Trophoblast cell (in vitro differentiated cells and primary cell): ENCODE measurements around the gene ESX1.
A peak's percentile ranks its signal among the peaks of the same experiment; 100 is the strongest.

ENCODE experiments used
- DNase-seq, 2 donors: peaks; one replicate each; pipeline ENCODE4 v3.0.0-alpha.2; 2016
- H2AFZ ChIP-seq: 2 replicates; pipeline ENCODE4 v1.6.1; 2013; ENCODE audit warnings: low read length, moderate library complexity, mild to moderate bottlenecking; ENCODE audit not compliant: insufficient read depth, poor library complexity
- H2AK5ac ChIP-seq: 2 replicates; pipeline ENCODE4 v1.6.1; 2013; ENCODE audit warnings: mild to moderate bottlenecking, low read length
- H2BK120ac ChIP-seq: 2 replicates; pipeline ENCODE4 v1.6.1; 2013; ENCODE audit warnings: low read length, mild to moderate bottlenecking, moderate library complexity; ENCODE audit not compliant: insufficient read depth, poor library complexity
- H2BK12ac ChIP-seq: 2 replicates; pipeline ENCODE4 v1.6.1; 2013; ENCODE audit warnings: mild to moderate bottlenecking, low read length, moderate library complexity
- H2BK5ac ChIP-seq: 2 replicates; pipeline ENCODE4 v1.6.1; 2013; ENCODE audit warnings: low read length, low read depth, moderate library complexity, mild to moderate bottlenecking; ENCODE audit not compliant: poor library complexity
- H3K14ac ChIP-seq: 2 replicates; pipeline ENCODE4 v1.6.1; 2013; ENCODE audit warnings: mild to moderate bottlenecking, low read length
- H3K18ac ChIP-seq: 2 replicates; pipeline ENCODE4 v1.6.1; 2013; ENCODE audit warnings: mild to moderate bottlenecking, low read length
- H3K23ac ChIP-seq: 2 replicates; pipeline ENCODE4 v1.6.1; 2013; ENCODE audit warnings: low read length
- H3K27ac ChIP-seq: 2 replicates; pipeline ENCODE4 v1.5.1; 2013; ENCODE audit warnings: low read depth, mild to moderate bottlenecking, inconsistent platforms, low read length, moderate library complexity
- H3K27me3 ChIP-seq: 2 replicates; pipeline ENCODE4 v1.6.1; 2013; ENCODE audit warnings: inconsistent platforms, mild to moderate bottlenecking, low read length, moderate library complexity; ENCODE audit not compliant: insufficient read depth
- H3K36me3 ChIP-seq, 2 experiments: 1 replicate in 1 of 2; 2 replicates in 1 of 2; pipeline ENCODE4 v1.6.1; 2013; ENCODE audit warnings: low read length in 2 of 2, mild to moderate bottlenecking in 2 of 2, moderate library complexity in 1 of 2; ENCODE audit not compliant: insufficient read depth in 2 of 2, control insufficient read depth in 1 of 2
- H3K4ac ChIP-seq: 2 replicates; pipeline ENCODE4 v1.6.1; 2013; ENCODE audit warnings: low read depth, mild to moderate bottlenecking, low read length, moderate library complexity
- H3K4me1 ChIP-seq, 2 experiments: 1 replicate in 1 of 2; 2 replicates in 1 of 2; pipeline ENCODE4 v1.6.1; 2013; ENCODE audit warnings: low read length in 2 of 2, mild to moderate bottlenecking in 2 of 2, moderate library complexity in 1 of 2; ENCODE audit not compliant: insufficient read depth in 2 of 2, control insufficient read depth in 1 of 2
- H3K4me2 ChIP-seq: 2 replicates; pipeline ENCODE4 v1.6.1; 2013; ENCODE audit warnings: inconsistent platforms, mild to moderate bottlenecking, low read length, moderate library complexity
- H3K4me3 ChIP-seq: 2 replicates; pipeline ENCODE4 v1.5.1; 2013; ENCODE audit warnings: mild to moderate bottlenecking, low read depth, low read length, inconsistent platforms
- H3K79me1 ChIP-seq: one replicate; pipeline ENCODE4 v1.6.1; 2013; ENCODE audit warnings: low read length
- H3K79me2 ChIP-seq: 2 replicates; pipeline ENCODE4 v1.6.1; 2013; ENCODE audit warnings: low read length, mild to moderate bottlenecking; ENCODE audit not compliant: control insufficient read depth, insufficient read depth, poor library complexity
- H3K9ac ChIP-seq: 2 replicates; pipeline ENCODE4 v1.6.1; 2013; ENCODE audit warnings: mild to moderate bottlenecking, low read length
- H3K9me3 ChIP-seq: 2 replicates; pipeline ENCODE4 v1.6.1; 2013; ENCODE audit warnings: low read depth, mild to moderate bottlenecking, control low read depth, inconsistent platforms, low read length; ENCODE audit not compliant: insufficient read depth
- H4K12ac ChIP-seq: 2 replicates; pipeline ENCODE4 v1.6.1; 2013; ENCODE audit warnings: low read depth, mild to moderate bottlenecking, low read length, moderate library complexity
- H4K8ac ChIP-seq: 2 replicates; pipeline ENCODE4 v1.6.1; 2013; ENCODE audit warnings: low read depth, mild to moderate bottlenecking, low read length, moderate library complexity
- H4K91ac ChIP-seq: one replicate; pipeline ENCODE4 v1.6.1; 2013; ENCODE audit warnings: low read depth, mild to moderate bottlenecking, low read length, moderate library complexity
- WGBS: extraction: QIAGEN DNeasy Blood & Tissue Kit; methylation state at CpG from one replicate; pipeline ENCODE4 v1.1.7; 2013; ENCODE audit warnings: missing lambda C conversion rate; ENCODE audit not compliant: insufficient read length, insufficient coverage; ENCODE audit errors: extremely low coverage; 5-methylcytosine and 5-hydroxymethylcytosine counted together

Gene ESX1

DNA sequence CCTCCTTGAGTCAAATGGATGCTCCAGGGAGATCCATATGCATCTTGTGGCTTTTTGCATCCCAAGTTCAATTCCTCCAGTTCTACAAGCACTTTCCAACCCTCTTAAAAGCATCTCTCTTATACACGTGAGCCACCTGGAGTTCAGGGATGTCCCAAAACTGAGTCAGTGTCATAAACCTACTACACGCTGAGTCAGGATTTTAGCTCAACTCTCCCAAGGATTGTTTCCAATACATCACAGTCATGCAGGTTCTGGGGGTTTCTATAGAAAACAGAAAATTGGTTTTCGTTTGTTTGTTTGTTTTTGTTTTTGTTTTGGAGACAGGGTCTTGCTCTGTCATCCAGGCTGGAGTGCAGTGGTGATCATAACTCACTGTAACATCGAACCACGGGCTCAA lies 25.9 kb upstream of the ESX1 start:
- no peak for DNase-seq
- no peak overlapping the region for H2BK12ac ChIP-seq
- no peak overlapping the region for H3K18ac ChIP-seq
- no peak overlapping the region for H3K4me2 ChIP-seq
- H3K79me1 ChIP-seq, result no peaks in the 10 kb centered on the region
- H4K12ac ChIP-seq, result no peak overlapping the region
- H2AK5ac ChIP-seq, result no peak overlapping the region
- no peaks in the 10 kb centered on the region for H3K79me2 ChIP-seq
- no peak overlapping the region for H3K14ac ChIP-seq
- no peaks in the 10 kb centered on the region for H3K36me3 ChIP-seq
- H3K4me1 ChIP-seq, result no peaks in the 10 kb centered on the region
- no peak overlapping the region for H2BK5ac ChIP-seq
- H3K27me3 ChIP-seq, result no peaks in the 10 kb centered on the region
- no peak overlapping the region for H4K91ac ChIP-seq
- no peak overlapping the region for H3K9ac ChIP-seq
- H3K4me3 ChIP-seq, result no peak overlapping the region
- no peak overlapping the region for H3K4ac ChIP-seq
- no CpG with 5 or more reads among the region's 5 CpGs for WGBS
- no peak overlapping the region for H3K27ac ChIP-seq
- no peak overlapping the region for H2AFZ ChIP-seq
- H4K8ac ChIP-seq, result no peak overlapping the region
- H3K23ac ChIP-seq, result no peak overlapping the region
- no peak overlapping the region for H2BK120ac ChIP-seq
- H3K9me3 ChIP-seq, result no peaks in the 10 kb centered on the region

DNA sequence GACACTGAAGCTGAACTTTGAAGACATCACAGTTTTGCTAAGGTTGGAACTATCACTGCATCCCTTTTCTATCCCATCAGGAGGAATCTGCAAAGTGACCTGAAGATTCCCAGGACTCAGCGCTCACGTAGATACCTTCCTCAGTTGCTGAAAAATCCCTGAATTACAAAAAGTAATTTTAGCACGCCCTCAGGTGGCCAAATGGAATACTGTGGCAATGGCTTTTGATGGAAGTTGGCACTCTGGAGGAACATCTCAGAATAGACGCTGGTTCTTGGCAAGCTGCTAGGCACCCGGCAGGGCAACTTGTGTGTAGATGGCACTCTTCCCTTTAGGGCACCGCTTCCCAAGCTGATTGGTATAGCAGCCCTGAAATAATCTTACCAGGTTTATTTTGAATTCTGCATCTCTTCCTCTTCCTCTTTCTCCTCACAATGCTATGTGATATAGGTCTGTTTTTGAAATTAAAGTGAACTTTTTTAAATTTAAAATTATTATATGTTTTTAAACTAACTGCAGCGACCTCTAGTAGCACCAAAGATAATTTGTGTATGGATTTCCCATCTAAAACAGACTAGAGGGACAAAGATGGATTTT lies 16.3 kb upstream of the ESX1 start:
- Histone ChIP-seq H3K9ac (no peak overlapping the region), H3K27me3 (no peaks in the 10 kb centered on the region), H3K79me1 (no peaks in the 10 kb centered on the region), H3K4me1 (no peaks in the 10 kb centered on the region), H2AK5ac (no peak overlapping the region), H3K79me2 (no peaks in the 10 kb centered on the region), H2AFZ (no peak overlapping the region), H3K23ac (no peak overlapping the region), H3K4me2 (no peak overlapping the region), H3K9me3 (no peaks in the 10 kb centered on the region), H3K18ac (no peak overlapping the region), H3K4me3 (no peak overlapping the region), H3K4ac (no peak overlapping the region), H2BK5ac (no peak overlapping the region), H2BK120ac (no peak overlapping the region), H3K27ac (no peak overlapping the region), H4K12ac (no peak overlapping the region), H3K14ac (no peak overlapping the region), H3K36me3 (no peaks in the 10 kb centered on the region), H4K8ac (no peak overlapping the region), H4K91ac (no peak overlapping the region), H2BK12ac (no peak overlapping the region)
- WGBS, result no CpG with 5 or more reads among the region's 7 CpGs
- peak; percentile 18 to 59 for DNase-seq

DNA sequence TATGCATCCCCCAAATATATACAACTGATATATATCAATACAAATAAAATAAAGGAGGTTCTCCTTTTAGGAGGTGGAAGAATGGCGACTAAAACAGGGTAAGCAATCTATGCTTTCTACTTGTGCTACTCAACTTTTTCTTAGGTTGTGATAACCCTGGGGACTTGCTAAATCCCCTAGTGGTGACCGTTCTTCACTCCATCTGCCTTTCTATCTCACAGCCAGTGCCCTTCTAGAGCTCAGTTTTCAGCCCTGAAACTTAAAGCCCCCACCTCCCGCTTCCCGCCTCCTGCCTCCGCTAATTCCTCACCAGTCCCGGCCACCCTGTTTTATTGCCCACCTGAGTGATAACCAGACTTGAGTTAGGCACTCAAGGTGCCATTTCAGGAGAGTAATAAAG lies 15.5 kb upstream of the ESX1 start:
- no peak overlapping the region for H3K14ac ChIP-seq
- H3K18ac ChIP-seq, result no peak overlapping the region
- H3K79me1 ChIP-seq, result no peaks in the 10 kb centered on the region
- no peaks in the 10 kb centered on the region for H3K27me3 ChIP-seq
- H3K23ac ChIP-seq, result no peak overlapping the region
- no peaks in the 10 kb centered on the region for H3K36me3 ChIP-seq
- no peak overlapping the region for H2BK5ac ChIP-seq
- no peak overlapping the region for H3K4me2 ChIP-seq
- no peak overlapping the region for H2AFZ ChIP-seq
- H3K4ac ChIP-seq, result no peak overlapping the region
- H4K91ac ChIP-seq, result no peak overlapping the region
- H4K8ac ChIP-seq, result no peak overlapping the region
- no peak for DNase-seq
- no CpG with 5 or more reads among the region's 6 CpGs for WGBS
- no peak overlapping the region for H4K12ac ChIP-seq
- H2AK5ac ChIP-seq, result no peak overlapping the region
- H2BK120ac ChIP-seq, result no peak overlapping the region
- H3K79me2 ChIP-seq, result no peaks in the 10 kb centered on the region
- no peaks in the 10 kb centered on the region for H3K9me3 ChIP-seq
- H3K9ac ChIP-seq, result no peak overlapping the region
- no peak overlapping the region for H3K4me3 ChIP-seq
- H2BK12ac ChIP-seq, result no peak overlapping the region
- H3K4me1 ChIP-seq, result no peaks in the 10 kb centered on the region
- no peak overlapping the region for H3K27ac ChIP-seq

DNA sequence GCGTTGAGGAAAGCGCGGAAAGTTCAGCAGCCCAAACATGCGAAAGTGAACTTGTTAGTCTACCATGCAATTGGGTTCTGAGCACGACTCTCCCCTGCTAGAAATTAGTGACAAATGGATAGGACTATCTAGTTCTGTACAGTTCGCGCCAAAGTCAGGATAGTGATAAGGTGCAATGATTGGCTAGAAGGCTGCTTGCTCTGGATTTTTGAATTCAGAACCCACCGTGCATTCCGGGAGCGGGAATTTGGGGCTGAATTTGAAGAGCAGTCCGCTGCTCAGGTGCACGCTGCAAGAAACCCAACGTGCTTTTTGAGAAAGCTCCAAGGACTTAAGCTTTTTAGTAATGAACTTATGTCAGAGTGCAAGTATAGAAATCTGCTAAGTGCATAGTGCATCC lies 732 bp upstream of the ESX1 start:
- H3K27me3 ChIP-seq, result peaks cover 19% of the 10 kb centered on the region
- H3K14ac ChIP-seq, result no peak overlapping the region
- H2AK5ac ChIP-seq, result no peak overlapping the region
- H4K12ac ChIP-seq, result no peak overlapping the region
- H4K8ac ChIP-seq, result no peak overlapping the region
- no peaks in the 10 kb centered on the region for H3K9me3 ChIP-seq
- no peak overlapping the region for H4K91ac ChIP-seq
- H3K4me2 ChIP-seq, result no peak overlapping the region
- no peaks in the 10 kb centered on the region for H3K4me1 ChIP-seq
- no peaks in the 10 kb centered on the region for H3K36me3 ChIP-seq
- no peak overlapping the region for H3K27ac ChIP-seq
- no peak overlapping the region for H3K4ac ChIP-seq
- H3K4me3 ChIP-seq, result no peak overlapping the region
- H3K9ac ChIP-seq, result no peak overlapping the region
- H3K79me1 ChIP-seq, result no peaks in the 10 kb centered on the region
- no peak overlapping the region for H2BK5ac ChIP-seq
- H2AFZ ChIP-seq, result no peak overlapping the region
- DNase-seq, result no peak
- H2BK12ac ChIP-seq, result no peak overlapping the region
- H2BK120ac ChIP-seq, result no peak overlapping the region
- H3K79me2 ChIP-seq, result no peaks in the 10 kb centered on the region
- H3K23ac ChIP-seq, result no peak overlapping the region
- no peak overlapping the region for H3K18ac ChIP-seq
- WGBS, result no CpG with 5 or more reads among the region's 13 CpGs
